Stimulated activated CD4-positive, alpha-beta T cell treated with anti-CD3 and anti-CD28 coated beads, TNF-alpha, amount 100 ng/mL, for 4 hours (primary cell): ENCODE results near the gene MTHFD1L.

Experiments used
- DNase-seq, 3 experiments: peaks; one replicate each; pipeline ENCODE4 v3.0.0-alpha.2; 2020; ENCODE audit warnings: low read depth in 3 of 3

Gene MTHFD1L

DNA sequence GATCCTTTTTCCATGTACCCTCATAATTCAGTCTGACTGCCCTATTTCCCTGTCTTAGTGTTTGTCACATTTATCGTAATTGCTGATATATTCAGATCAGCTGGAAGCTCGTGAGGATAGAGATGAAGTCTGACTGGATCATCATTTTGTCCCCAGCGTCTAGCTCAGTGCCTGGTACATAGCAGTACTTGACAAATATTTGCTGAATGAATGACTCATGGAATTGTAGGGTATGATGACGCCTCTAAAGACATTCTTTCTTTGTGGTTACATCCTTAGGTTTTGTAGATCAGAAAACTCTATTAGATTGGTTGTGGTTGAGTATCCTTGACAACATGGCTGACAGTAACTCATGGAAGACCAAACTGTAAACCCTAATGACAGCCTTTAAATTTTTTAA is 68.9 kb downstream of the MTHFD1L start:
- no peak for DNase-seq

GRCh38 chr6:150936021-150936555 is 70.6 kb downstream of the MTHFD1L start:
- DNase-seq = no peak

DNA sequence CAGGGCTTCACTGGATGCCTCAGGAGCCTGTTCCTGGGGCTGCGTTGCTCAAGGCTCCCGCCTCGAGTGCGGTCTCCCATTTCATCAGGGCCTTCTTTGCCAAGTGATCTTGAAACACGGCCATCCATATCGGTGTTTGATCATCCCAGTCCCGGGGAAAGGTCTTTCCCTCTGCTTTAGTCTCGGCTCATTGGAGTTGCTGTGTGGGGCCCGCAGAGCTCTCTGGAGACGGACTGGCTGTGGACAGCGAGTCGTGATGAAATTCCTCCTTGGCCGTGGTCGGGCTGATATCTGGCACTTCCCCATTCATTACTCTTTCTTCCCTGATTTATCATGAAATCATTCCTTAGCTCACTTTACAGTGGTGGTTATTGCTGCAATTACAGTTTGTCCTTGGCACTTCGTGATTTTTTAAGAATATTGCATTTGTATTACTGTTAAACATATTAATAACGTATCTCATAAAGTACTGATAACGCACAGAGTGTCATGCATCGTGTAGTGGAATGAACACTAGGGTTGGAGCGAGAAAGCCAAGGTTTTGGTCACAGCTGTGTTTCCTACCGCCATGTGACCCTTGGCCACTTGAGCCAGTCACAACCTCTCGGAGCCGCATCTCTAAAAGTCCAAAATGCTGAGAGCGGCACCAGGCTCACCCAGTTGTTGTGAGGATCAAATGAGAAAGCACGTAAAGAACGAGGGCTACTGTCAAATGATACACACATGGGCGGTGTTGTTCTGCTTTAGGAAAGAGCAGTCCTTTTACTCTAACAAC is 71.8 kb downstream of the MTHFD1L start:
- no peak for DNase-seq

- no peak for DNase-seq
Measured at GRCh38 chr6:150939399-150939798, 73.9 kb downstream of the MTHFD1L start.

- no peak for DNase-seq
Measured at GRCh38 chr6:150940941-150941340, 75.4 kb downstream of the MTHFD1L start.

GRCh38 chr6:150949526-150949925 is 84.0 kb downstream of the MTHFD1L start:
- DNase-seq = no peak

DNA sequence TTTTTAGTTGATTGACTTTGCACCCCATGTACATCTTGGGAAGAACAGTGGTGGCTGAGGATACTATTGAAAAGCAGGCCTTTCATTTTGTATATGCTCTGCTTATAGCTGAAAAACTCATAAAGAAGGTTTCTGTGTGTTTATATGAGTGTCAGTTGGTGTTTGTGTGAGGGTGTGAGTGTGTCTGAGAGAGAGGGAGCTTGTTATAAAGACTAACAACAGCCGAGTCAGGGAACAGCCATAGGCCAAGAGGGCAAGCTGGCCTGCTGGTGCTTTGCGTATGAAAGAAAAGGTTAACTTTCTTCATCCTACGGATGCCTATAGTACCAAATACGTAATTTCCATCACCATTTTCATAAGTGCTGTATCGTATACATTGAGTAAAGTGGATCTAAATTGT is 88.3 kb downstream of the MTHFD1L start:
- DNase-seq = no peak

DNA sequence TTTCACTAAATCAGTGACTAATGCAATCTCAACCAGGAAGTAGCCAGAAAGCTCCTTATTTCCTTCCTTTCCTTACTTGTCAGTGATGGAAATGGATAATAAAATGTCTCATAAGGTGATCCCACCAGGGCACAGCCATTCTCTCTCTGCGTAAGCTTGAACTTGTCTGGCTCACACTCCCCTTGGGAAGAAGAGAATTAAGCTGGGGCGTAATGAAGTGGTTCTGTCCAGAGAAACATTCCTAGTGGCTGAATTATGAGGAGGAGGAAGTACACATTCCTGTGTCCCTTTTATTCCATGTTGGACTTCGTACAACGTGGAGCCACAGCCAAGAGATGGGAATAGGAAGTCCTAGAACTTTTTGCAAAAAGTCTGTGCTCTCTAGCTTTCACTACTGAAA is 93.7 kb downstream of the MTHFD1L start:
- DNase-seq = no peak

- DNase-seq = no peak
Measured at GRCh38 chr6:150962436-150962835, 96.9 kb downstream of the MTHFD1L start.

- no peak for DNase-seq
Measured at GRCh38 chr6:150964765-150965164, 99.3 kb downstream of the MTHFD1L start.

GRCh38 chr6:150966786-150967185 is 101.3 kb downstream of the MTHFD1L start:
- DNase-seq = no peak

- no peak for DNase-seq
Measured at GRCh38 chr6:150967381-150967780, 101.9 kb downstream of the MTHFD1L start.

DNA sequence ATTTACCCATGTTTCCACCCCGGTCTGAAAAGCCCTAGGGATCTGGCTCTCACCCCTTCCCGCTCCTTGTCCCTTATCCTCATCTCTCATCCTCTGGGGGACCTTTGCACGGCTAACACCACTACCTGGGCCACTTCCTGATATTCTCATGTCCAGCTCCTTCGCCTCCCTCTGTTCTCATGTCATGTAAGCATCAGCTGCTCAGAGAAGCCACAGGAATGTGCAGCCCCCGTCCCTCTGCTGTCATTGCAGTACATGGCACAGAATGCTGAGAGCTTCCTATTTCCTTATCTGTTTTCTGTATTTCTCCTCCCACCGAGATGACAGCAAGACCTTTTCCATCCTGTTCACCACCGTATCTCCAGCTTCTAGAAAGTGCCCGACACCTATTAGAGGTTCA is 102.4 kb downstream of the MTHFD1L start:
- DNase-seq = no peak

- no peak for DNase-seq
Measured at GRCh38 chr6:150969901-150970300, 104.4 kb downstream of the MTHFD1L start.

GRCh38 chr6:150971219-150971618 is 105.7 kb downstream of the MTHFD1L start:
- no peak for DNase-seq

- no peak for DNase-seq
Measured at GRCh38 chr6:150975136-150975535, 109.6 kb downstream of the MTHFD1L start.

DNA sequence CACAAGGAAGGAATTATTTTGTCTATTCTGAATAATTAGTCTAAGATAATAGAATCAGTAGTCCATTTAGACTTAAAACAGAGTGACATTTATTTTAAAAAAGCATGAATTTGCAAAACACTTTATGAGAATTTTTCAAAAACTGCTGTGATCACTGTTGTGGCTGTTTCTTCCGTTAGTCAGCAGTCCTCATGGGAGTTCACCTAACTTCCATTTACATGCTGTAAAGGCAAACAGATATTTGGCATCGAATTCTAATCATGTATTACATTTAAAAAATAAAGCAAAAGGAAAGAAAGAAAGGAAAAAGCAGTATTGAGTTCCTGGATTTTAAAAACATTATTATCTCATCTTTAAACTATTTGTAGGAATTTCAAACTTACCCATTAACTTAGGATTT is 111.8 kb downstream of the MTHFD1L start:
- no peak for DNase-seq

DNA sequence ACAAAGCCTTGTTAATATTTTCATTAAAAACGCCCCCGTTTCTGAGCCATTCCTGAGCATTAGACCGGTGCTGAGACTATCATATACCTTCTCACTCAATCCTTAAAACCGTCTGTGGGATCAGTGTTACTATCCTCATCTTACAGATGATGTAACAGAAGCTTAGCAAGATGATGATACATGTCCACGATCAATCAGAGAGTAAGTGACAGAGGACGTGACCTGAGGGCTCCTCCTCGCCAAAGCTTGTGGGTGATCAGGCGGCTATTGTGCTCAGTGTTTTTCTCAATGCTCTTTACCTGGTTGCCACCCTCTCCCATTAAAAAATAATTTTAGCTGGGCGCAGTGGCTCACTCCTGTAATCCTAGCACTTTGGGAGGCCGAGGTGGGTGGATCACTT is 113.1 kb downstream of the MTHFD1L start:
- no peak for DNase-seq

DNA sequence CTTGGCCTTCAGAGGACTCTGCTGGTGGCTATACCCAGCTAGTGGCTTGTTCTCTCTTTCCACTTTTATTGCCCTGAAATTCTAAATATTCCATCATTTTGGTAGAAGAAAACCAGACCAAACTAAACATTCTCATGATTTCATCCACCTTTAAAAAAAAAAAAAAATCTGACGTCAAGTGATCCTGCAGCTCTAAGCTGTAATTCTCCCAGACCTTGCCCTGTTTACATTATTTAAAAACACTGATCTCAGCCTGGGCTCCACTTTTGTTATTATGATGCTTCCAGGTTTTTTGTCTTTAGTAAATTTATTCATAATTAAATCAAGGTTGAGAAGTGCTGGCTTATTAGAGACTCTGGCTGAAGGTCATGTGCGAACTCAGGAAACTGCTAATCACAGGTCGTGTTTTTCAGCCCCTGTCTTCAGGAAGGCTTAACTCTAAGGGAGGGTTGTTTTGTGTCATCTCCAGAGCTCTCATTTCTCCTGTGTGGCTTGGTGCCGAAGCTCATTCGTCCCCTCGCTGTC is 114.4 kb downstream of the MTHFD1L start:
- DNase-seq = no peak

- DNase-seq = no peak
Measured at GRCh38 chr6:150981095-150981494, 115.6 kb downstream of the MTHFD1L start.

- no peak for DNase-seq
Measured at GRCh38 chr6:150981669-150982068, 116.2 kb downstream of the MTHFD1L start.

GRCh38 chr6:150987371-150987828 is 121.9 kb downstream of the MTHFD1L start:
- DNase-seq = no peak

DNA sequence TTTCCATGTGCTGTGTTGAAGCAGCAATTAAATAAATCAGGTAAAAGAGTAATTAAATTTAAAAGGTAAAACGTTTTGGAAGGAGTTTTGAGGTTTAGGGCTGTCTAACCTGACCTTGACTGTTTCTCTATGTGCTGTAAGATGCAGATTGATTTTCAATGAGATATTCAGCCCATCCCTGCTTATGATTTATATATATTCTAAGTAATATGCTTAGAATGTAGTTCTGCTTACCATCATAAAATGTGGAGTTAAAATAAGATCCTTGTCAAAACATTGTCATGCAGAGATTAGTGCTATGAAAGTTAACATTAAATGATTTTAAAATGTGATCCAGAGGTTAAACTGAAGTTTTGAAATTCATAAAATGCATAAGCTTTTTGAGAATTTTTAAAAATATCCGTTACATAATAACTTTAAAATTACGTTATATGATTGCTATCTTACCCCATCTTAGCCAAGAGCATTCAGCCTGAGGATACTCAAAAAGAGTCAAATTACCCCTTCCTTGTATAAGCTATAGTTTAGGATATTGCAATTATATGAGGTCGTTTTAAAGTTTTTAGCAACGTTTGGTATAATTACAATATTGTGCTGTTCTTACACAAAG is 122.5 kb downstream of the MTHFD1L start:
- DNase-seq = no peak
